Measurements from ENCODE around the gene KCNJ1. TPM values are rescaled to one million over a fixed set of nuclear protein-coding genes. Genes with fewer than 3 reads are reported as not detected.

The KCNJ1 gene
- total and polyA plus RNA-seq, 9 of the 15 experiments (the other 6 are each of a cell fraction or from before 2014, with no cell fraction given) = not detected

- in situ Hi-C loops (cut with MboI) (no loop called here), intact Hi-C loops (cut with micrococcal nuclease) (no loop called here)
- BruUV-seq (replicated peaks) = no TSS peak
- H2AFZ ChIP-seq (ENCODE audit: low read depth, low read length) = no peak overlapping the region
- FAIRE-seq (no peak), DNase-seq (ENCODE audit: extremely low read depth in 1 of 4, low spot score in 3 of 4) (no peak), ATAC-seq (no peak)
- no peak overlapping the region for H3K4me3 ChIP-seq
- no peaks in the 10 kb centered on the region for H3K36me3 ChIP-seq (ENCODE audit: control insufficient read depth, insufficient read depth, low read length)
- no peaks in the 10 kb centered on the region for H3K9me3 ChIP-seq (replicated peaks; ENCODE audit: control insufficient read depth, insufficient read depth, low read depth, low read length)
- H3K4me2 ChIP-seq (ENCODE audit: insufficient read depth, low read length) = no peak overlapping the region
- TF ChIP-seq, protein P1, sequence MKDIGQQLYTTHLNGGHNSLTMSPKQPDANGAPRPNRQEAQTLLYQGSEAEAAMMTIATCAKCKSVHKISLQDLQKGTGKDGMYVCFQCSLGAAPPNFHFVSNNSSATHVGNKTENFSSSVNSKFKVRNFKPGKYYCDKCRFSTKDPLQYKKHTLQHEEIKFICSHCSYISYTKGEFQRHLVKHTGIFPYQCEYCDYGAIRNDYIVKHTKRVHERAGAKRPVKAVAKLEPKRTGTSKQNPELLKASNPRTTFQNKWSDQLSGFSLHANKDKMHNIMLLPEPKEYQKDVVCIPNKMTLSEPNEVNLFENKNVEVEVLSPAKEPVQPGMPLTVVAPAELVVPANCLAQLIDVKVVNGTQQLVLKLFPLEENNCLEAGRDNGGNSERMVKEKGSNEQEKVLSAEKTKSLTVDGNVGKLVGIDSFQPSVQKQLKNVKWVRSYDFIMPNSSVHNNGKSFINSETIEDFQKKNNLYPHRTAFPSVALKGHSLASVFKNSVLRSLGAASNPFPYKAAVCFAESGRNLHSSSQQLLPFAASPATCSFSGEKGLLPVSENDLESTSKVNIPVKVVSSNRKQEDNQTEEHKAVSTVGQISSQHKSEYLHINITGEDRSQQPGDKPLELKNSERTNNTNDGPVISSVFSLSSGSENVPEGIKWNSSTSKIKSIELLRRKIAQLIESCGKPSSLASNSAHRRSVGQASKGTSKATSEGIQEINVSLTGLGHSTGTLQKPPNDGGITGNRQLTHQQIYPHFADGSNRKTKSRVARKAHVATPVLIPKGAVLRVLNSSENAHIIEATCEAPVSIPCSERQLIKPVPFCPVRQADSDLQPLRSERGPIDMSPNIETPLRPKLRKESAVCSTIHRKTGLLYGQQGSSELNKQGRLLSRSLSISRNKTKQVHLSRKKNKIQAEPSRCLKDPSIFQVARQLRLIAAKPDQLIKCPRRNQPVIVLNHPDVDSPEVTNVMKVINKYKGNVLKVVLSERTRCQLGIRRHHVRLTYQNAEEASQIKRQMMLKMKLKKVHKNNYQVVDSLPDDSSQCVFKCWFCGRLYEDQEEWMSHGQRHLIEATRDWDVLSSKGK (CRISPR knock-in tag; IDR thresholded peaks at IDR 0.05) = no peak
- no peak for TF ChIP-seq IRF9 (tag; IDR thresholded peaks at IDR 0.05)
- no peak for TF ChIP-seq DIDO1 (tag; IDR thresholded peaks at IDR 0.05; ENCODE audit: low read depth)
- no peak for TF ChIP-seq HDGF (IDR thresholded peaks at IDR 0.05)
- TF ChIP-seq ZNF785 (CRISPR knock-in tag; IDR thresholded peaks at IDR 0.05) = no peak
- TF ChIP-seq, protein P2, sequence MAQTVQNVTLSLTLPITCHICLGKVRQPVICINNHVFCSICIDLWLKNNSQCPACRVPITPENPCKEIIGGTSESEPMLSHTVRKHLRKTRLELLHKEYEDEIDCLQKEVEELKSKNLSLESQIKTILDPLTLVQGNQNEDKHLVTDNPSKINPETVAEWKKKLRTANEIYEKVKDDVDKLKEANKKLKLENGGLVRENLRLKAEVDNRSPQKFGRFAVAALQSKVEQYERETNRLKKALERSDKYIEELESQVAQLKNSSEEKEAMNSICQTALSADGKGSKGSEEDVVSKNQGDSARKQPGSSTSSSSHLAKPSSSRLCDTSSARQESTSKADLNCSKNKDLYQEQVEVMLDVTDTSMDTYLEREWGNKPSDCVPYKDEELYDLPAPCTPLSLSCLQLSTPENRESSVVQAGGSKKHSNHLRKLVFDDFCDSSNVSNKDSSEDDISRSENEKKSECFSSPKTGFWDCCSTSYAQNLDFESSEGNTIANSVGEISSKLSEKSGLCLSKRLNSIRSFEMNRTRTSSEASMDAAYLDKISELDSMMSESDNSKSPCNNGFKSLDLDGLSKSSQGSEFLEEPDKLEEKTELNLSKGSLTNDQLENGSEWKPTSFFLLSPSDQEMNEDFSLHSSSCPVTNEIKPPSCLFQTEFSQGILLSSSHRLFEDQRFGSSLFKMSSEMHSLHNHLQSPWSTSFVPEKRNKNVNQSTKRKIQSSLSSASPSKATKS (CRISPR knock-in tag; IDR thresholded peaks at IDR 0.05) = no peak
- peaks cover 0 to 6% of the 10 kb centered on the region in 2 experiments; a peak in 1 of 5 replicates for H3K27me3 ChIP-seq (ENCODE audit: control insufficient read depth in 2 of 2, insufficient read depth in 2 of 2, low read length in 2 of 2)
- no peaks in the 10 kb centered on the region for H3K4me1 ChIP-seq (replicated peaks in 1 of 2; ENCODE audit: control insufficient read depth in 2 of 2, insufficient read depth in 2 of 2, low read length in 2 of 2)
- CTCF ChIA-PET (ENCODE audit: low intra/inter-chr PET ratio) = no interaction called here
- no peaks in the 10 kb centered on the region for H4K20me1 ChIP-seq (replicated peaks; ENCODE audit: control insufficient read depth, insufficient read depth, low read length)
- no peaks in the 10 kb centered on the region for H3K9me1 ChIP-seq (ENCODE audit: control insufficient read depth, insufficient read depth, low read length)
- H3K9ac ChIP-seq (ENCODE audit: insufficient read depth in 1 of 2, low read depth in 2 of 2, low read length in 2 of 2) = no peak overlapping the region
- POLR2A ChIA-PET = no interaction called here
- WGBS (ENCODE audit: insufficient coverage, low coverage, missing lambda C conversion rate) = 0% methylated on average over 4 of the region's 4 CpGs
- no peaks in the 10 kb centered on the region for H3K79me2 ChIP-seq (ENCODE audit: control insufficient read depth, insufficient read depth, low read length)
- H3K27ac ChIP-seq (ENCODE audit: extremely low read depth, low read depth, low read length) = no peak overlapping the region
Observed at GRCh38 chr11:128813729-128814128, 53.4 kb downstream of the KCNJ1 start.
